Uterus (tissue), 2 donors: ENCODE measurements around the gene EPM2A.

Experiments
- POLR2A ChIP-seq, 2 donors: fragments of 450-650 bp; IDR thresholded peaks; one replicate each; pipeline ENCODE4 v1.6.1; 2016; ENCODE audit warnings: antibody characterized with exemption in 2 of 2, mild to moderate bottlenecking in 1 of 2, moderate library complexity in 1 of 2
- TF ChIP-seq, protein P1 (sequence below), 4 experiments: fragments of 200-600 bp in 2 of 4; fragments of 450-650 bp in 2 of 4; sonication (generic) in 2 of 4; IDR thresholded peaks; one replicate each; pipeline ENCODE4 v1.5.1; 2016 to 2019; ENCODE audit warnings: antibody characterized with exemption in 4 of 4, mild to moderate bottlenecking in 2 of 4, moderate library complexity in 1 of 4

DNA sequence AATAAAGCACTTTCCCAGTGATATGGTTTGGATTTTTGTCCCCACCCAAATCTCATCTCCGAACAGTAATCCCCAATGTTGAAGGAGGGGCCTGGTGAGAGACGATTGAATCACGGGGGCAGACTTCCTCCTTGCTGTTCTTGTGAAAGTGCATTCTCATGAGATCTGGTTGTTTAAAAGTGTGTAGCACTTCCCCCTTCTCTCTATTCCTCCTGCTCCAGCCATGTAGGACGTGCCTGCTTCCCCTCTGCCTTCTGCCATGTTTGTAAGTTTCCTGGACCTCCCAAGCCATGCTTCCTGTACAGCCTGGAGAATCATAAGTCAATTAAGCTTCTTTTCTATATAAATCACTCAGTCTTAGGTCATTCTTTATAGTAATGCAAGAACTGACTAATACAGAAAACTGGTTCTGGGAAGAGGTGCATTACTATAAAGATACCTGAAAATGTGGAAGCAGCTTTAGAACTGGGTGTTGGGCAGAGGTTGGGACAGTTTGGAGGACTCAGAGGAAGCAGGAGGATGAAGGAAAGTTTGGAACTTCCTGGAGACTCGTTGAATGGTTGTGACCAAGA is 7.4 kb downstream of the EPM2A start:
- TF ChIP-seq, protein P1, sequence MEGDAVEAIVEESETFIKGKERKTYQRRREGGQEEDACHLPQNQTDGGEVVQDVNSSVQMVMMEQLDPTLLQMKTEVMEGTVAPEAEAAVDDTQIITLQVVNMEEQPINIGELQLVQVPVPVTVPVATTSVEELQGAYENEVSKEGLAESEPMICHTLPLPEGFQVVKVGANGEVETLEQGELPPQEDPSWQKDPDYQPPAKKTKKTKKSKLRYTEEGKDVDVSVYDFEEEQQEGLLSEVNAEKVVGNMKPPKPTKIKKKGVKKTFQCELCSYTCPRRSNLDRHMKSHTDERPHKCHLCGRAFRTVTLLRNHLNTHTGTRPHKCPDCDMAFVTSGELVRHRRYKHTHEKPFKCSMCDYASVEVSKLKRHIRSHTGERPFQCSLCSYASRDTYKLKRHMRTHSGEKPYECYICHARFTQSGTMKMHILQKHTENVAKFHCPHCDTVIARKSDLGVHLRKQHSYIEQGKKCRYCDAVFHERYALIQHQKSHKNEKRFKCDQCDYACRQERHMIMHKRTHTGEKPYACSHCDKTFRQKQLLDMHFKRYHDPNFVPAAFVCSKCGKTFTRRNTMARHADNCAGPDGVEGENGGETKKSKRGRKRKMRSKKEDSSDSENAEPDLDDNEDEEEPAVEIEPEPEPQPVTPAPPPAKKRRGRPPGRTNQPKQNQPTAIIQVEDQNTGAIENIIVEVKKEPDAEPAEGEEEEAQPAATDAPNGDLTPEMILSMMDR (IDR thresholded peaks at IDR 0.05): no peak
- TF ChIP-seq POLR2A (IDR thresholded peaks at IDR 0.05): no peak
